RWPE2 (cell line): Measurements from ENCODE around the gene E2F7.
"Not testable (repeated sequence)": the region's sequence is repeated elsewhere in the genome, so short reads cannot be mapped to it uniquely, and the experiment has no call there.

Experiments used
- ATAC-seq: fragments of 200-7000 bp; cut with Tn5 transposase; 3 replicates; pipeline ENCODE4 v1.9.1; 2021; ENCODE audit warnings: low read depth
- DNase-seq: peaks from one replicate; pipeline ENCODE4 v3.0.0-alpha.2; 2020; ENCODE audit warnings: low spot score
- H3K27ac ChIP-seq: fragments of 450-650 bp; 2 replicates; pipeline ENCODE4 v1.5.1; 2017; ENCODE audit warnings: mild to moderate bottlenecking; ENCODE audit not compliant: poor library complexity, severe bottlenecking
- H3K27me3 ChIP-seq: fragments of 250-450 bp; sonication (Bioruptor Pico); 2 replicates; pipeline ENCODE4 v1.5.1; 2021; ENCODE audit warnings: mild to moderate bottlenecking, moderate library complexity; ENCODE audit not compliant: insufficient read depth, poor library complexity, severe bottlenecking
- H3K36me3 ChIP-seq: fragments of 250-450 bp; sonication (Bioruptor Pico); 2 replicates; pipeline ENCODE4 v1.5.1; 2020; ENCODE audit warnings: low read depth, mild to moderate bottlenecking, moderate library complexity
- H3K4me1 ChIP-seq: fragments of 250-450 bp; sonication (Bioruptor Pico); 2 replicates; pipeline ENCODE4 v1.5.1; 2021; ENCODE audit warnings: mild to moderate bottlenecking, moderate library complexity; ENCODE audit not compliant: insufficient read depth, poor library complexity, severe bottlenecking
- H3K4me3 ChIP-seq: fragments of 250-450 bp; sonication (Bioruptor Pico); 2 replicates; pipeline ENCODE4 v1.5.1; 2021; ENCODE audit warnings: mild to moderate bottlenecking, moderate library complexity; ENCODE audit not compliant: severe bottlenecking
- H3K9me3 ChIP-seq: fragments of 250-450 bp; sonication (Bioruptor Pico); 2 replicates; pipeline ENCODE4 v1.5.1; 2021; ENCODE audit warnings: mild to moderate bottlenecking, moderate library complexity; ENCODE audit not compliant: severe bottlenecking
- TF ChIP-seq, protein P1 (sequence below): fragments of 450-650 bp; IDR thresholded peaks from one replicate; pipeline ENCODE4 v1.5.1; 2017; ENCODE audit warnings: mild to moderate bottlenecking, moderate library complexity; ENCODE audit not compliant: poor library complexity, severe bottlenecking

E2F7 gene

DNA sequence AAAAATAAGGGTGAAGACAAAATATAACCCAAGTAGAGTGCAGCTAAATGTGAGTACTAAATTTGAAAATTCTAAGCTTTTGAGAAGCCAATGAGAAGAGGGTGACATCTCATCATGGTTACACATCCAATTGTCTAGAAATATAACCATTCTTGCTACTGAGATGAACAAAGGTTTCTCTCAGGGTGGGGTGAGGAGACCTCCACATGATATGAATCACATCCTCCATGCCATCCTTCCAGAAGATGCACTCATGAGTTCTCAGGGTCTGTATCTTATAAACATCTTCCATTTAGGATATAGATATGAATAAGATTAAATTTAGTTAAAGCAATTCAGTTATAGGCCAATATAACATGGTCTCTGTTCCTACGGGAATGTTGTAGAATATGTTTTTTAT, 38.9 kb upstream of the E2F7 start:
- Histone ChIP-seq H3K27me3 (no peaks in the 10 kb centered on the region), H3K9me3 (peaks cover 2% of the 10 kb centered on the region), H3K36me3 (no peaks in the 10 kb centered on the region), H3K27ac (peak overlapping the region; percentile 23), H3K4me3 (no peak overlapping the region), H3K4me1 (peaks cover 14% of the 10 kb centered on the region)
- no peak for ATAC-seq
- DNase-seq = no peak
- TF ChIP-seq, protein P1, sequence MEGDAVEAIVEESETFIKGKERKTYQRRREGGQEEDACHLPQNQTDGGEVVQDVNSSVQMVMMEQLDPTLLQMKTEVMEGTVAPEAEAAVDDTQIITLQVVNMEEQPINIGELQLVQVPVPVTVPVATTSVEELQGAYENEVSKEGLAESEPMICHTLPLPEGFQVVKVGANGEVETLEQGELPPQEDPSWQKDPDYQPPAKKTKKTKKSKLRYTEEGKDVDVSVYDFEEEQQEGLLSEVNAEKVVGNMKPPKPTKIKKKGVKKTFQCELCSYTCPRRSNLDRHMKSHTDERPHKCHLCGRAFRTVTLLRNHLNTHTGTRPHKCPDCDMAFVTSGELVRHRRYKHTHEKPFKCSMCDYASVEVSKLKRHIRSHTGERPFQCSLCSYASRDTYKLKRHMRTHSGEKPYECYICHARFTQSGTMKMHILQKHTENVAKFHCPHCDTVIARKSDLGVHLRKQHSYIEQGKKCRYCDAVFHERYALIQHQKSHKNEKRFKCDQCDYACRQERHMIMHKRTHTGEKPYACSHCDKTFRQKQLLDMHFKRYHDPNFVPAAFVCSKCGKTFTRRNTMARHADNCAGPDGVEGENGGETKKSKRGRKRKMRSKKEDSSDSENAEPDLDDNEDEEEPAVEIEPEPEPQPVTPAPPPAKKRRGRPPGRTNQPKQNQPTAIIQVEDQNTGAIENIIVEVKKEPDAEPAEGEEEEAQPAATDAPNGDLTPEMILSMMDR = no peak

DNA sequence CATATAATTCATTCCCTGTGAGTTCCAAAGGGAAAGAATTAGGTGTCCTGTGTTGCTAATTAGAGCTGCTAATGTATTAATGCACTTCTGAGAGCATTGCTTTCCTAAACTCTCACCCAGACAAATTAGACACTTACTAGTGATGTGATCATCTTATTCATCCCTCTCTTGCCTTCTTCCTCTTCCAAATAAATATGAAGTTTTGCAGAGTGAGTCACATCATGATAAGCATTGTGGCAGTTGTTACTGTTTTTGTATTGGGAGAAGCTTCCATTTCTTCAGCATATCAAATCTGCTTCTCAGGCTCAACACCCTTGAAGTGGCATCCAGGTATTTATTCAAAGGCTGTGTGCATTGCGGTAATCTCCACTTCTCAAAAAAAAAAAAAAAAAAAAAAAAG, 37.3 kb upstream of the E2F7 start:
- Histone ChIP-seq H3K4me1 (peaks cover 14% of the 10 kb centered on the region), H3K27ac (peak overlapping the region; percentile 11), H3K27me3 (no peaks in the 10 kb centered on the region), H3K4me3 (no peak overlapping the region), H3K36me3 (no peaks in the 10 kb centered on the region), H3K9me3 (peaks cover 2% of the 10 kb centered on the region)
- TF ChIP-seq, protein P1 = no peak
- peak; percentile 85 for ATAC-seq
- no peak for DNase-seq

DNA sequence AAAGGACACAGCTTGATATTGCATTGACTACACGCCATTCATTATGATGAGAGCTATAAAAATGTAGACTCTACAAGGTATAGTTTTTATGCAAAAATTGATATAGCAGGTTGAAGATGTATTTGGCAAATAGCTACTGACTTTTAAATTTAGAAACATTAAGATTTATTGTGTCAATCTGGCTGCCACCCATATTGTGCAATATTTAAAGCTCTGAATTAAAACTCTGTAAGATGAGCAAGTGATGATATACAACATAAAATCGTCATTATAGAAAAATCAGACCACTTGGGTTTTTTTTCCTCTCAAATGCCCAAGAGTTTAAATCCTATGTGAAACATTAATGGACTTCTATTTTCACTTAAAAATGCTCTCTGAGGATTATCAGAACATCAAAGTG, 36.8 kb upstream of the E2F7 start:
- TF ChIP-seq, protein P1 = no peak
- no peaks in the 10 kb centered on the region for H3K36me3 ChIP-seq
- peaks cover 14% of the 10 kb centered on the region for H3K4me1 ChIP-seq
- no peak for ATAC-seq
- no peak for DNase-seq
- H3K9me3 ChIP-seq = peaks cover 2% of the 10 kb centered on the region
- peak overlapping the region; percentile 11 for H3K27ac ChIP-seq
- H3K27me3 ChIP-seq = no peaks in the 10 kb centered on the region
- no peak overlapping the region for H3K4me3 ChIP-seq

DNA sequence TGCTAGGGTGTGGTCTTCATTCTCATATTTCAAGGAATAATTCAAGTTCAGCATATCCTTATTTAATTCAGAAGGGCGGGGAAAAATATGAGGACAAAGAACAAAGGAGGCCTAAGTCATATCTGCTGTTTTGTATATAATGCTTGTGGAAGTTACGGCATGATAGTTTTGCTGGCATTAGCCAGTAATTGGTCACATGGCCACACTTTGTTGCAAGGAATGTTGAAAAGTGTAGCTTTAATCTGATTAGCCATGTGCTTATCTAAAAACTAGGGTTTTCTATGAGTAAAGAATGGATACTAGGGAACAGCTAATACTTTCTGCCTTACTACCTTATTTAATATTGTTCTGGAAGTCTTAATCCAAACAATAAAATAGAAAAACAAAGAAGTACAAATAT, 34.4 kb upstream of the E2F7 start:
- ATAC-seq (no peak), DNase-seq (no peak)
- Histone ChIP-seq H3K9me3 (no peaks in the 10 kb centered on the region), H3K4me1 (peaks cover 11% of the 10 kb centered on the region), H3K4me3 (no peak overlapping the region), H3K27me3 (no peaks in the 10 kb centered on the region), H3K36me3 (no peaks in the 10 kb centered on the region), H3K27ac (no peak overlapping the region)
- TF ChIP-seq, protein P1 = no peak

DNA sequence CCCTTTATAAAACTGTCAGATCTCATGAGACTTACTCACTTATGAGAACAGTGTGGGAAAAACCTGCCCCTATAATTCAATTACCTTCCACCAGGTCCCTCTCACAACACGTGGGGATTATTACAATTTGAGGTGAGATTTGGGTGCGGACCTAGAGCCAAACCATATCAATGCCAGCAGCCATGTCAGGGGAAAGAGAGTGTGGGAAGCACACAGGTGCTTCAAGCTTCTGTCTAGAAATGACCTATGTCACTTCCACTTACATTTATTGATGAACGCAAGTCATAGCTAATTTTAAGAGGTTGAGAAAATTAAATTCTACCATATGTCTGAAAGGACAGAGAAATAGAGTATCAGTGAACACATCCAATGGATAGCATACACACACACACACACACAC, 32.5 kb upstream of the E2F7 start:
- no peaks in the 10 kb centered on the region for H3K27me3 ChIP-seq
- H3K36me3 ChIP-seq = no peaks in the 10 kb centered on the region
- H3K4me1 ChIP-seq = peaks cover 5% of the 10 kb centered on the region
- H3K4me3 ChIP-seq = no peak overlapping the region
- DNase-seq = no peak
- no peaks in the 10 kb centered on the region for H3K9me3 ChIP-seq
- no peak for ATAC-seq
- no peak overlapping the region for H3K27ac ChIP-seq
- TF ChIP-seq, protein P1 = no peak

DNA sequence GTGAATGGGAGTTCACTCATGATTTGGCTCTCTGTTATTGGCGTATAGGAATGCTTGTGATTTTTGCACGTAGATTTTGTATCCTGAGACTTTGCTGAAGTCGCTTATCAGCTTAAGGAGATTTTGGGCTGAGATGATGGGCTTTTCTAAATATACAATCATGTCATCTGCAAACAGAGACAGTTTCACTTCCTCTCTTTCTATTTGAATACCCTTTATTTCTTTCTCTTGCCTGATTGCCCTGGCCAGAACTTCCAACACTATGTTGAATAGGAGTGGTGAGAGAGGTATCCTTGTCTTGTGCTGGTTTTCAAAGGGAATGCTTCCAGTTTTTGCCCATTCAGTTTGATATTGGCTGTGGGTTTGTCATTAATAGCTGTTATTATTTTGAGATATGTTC, 26.9 kb upstream of the E2F7 start:
- H3K36me3 ChIP-seq, DNase-seq, ATAC-seq, H3K27ac ChIP-seq, H3K4me1 ChIP-seq, H3K27me3 ChIP-seq, H3K4me3 ChIP-seq, H3K9me3 ChIP-seq: not testable (repeated sequence)
